ENCODE data around the gene KCNC3.
A peak's percentile ranks its signal among the peaks of the same experiment; 100 is the strongest.
"Not testable (repeated sequence)": the region's sequence is repeated elsewhere in the genome, so short reads cannot be mapped to it uniquely, and the experiment has no call there.

KCNC3 gene

GRCh38 chr19:50353487-50353880 is 24.3 kb upstream of the KCNC3 start:
- DNase-seq, result not testable (repeated sequence)

- no peak for DNase-seq
These were observed 23.1 kb upstream of the KCNC3 start for GRCh38 chr19:50352242-50352641.

GRCh38 chr19:50349277-50350057 is 20.3 kb upstream of the KCNC3 start:
- no peak for DNase-seq

- not testable (repeated sequence) for DNase-seq
These were observed 18.0 kb upstream of the KCNC3 start for GRCh38 chr19:50347089-50347581.

GRCh38 chr19:50344661-50345318 is 15.6 kb upstream of the KCNC3 start:
- no peak for DNase-seq

- no peak for DNase-seq
These were observed 12.0 kb upstream of the KCNC3 start for GRCh38 chr19:50341091-50341564.

- no peak for DNase-seq
These were observed 11.2 kb upstream of the KCNC3 start for GRCh38 chr19:50340331-50340730.

GRCh38 chr19:50337031-50337430 is 7.9 kb upstream of the KCNC3 start:
- not testable (repeated sequence) for DNase-seq

- no peak for DNase-seq
These were observed 5.7 kb upstream of the KCNC3 start for GRCh38 chr19:50334741-50335421.

GRCh38 chr19:50333737-50334617 is 4.8 kb upstream of the KCNC3 start:
- peak; percentile 46 for DNase-seq

GRCh38 chr19:50333235-50333736 is 4.1 kb upstream of the KCNC3 start:
- DNase-seq, result peak; percentile 84

- no peak for DNase-seq
These were observed 3.3 kb upstream of the KCNC3 start for GRCh38 chr19:50332244-50333038.

GRCh38 chr19:50331994-50332243 is 2.7 kb upstream of the KCNC3 start:
- DNase-seq, result no peak

GRCh38 chr19:50331221-50331993 is 2.2 kb upstream of the KCNC3 start:
- no peak for DNase-seq

- DNase-seq, result peak; percentile 94
These were observed 1.3 kb upstream of the KCNC3 start for GRCh38 chr19:50330365-50331078.

- DNase-seq, result peak; percentile 50
These were observed 733 bp upstream of the KCNC3 start for GRCh38 chr19:50329926-50330294.

GRCh38 chr19:50328873-50329145 is 368 bp downstream of the KCNC3 start:
- no peak for DNase-seq

GRCh38 chr19:50328224-50328872 is 829 bp downstream of the KCNC3 start:
- peak; percentile 6 for DNase-seq

- DNase-seq, result no peak
These were observed 1.5 kb downstream of the KCNC3 start for GRCh38 chr19:50327461-50328223.

All from DMS79 treated with DMSO at 0.1 percent for 48 hours (cell line).